Aorta (tissue), 5 donors: ENCODE results near the gene TMEM167A. TPM values are rescaled to one million over a fixed set of nuclear protein-coding genes. Genes with fewer than 3 reads are reported as not detected.
"Not testable (repeated sequence)": the region's sequence is repeated elsewhere in the genome, so short reads cannot be mapped to it uniquely, and the experiment has no call there.

Experiments
- ATAC-seq: fragments of 200-7000 bp; cut with Tn5 transposase; one replicate; pipeline ENCODE4 v1.9.1; 2022; ENCODE audit warnings: moderate library complexity; ENCODE audit not compliant: low FRiP score
- DNase-seq, 2 donors: peaks; one replicate each; pipeline ENCODE4 v3.0.0-alpha.2; 2020
- H3K27ac ChIP-seq, 2 donors: one replicate each; pipeline ENCODE4 v1.5.1; 2013; ENCODE audit warnings: low read length in 2 of 2, mild to moderate bottlenecking in 2 of 2, moderate library complexity in 2 of 2, control low read depth in 1 of 2, inconsistent platforms in 1 of 2, low read depth in 1 of 2
- H3K27me3 ChIP-seq, 2 donors: one replicate each; pipeline ENCODE4 v1.6.1; 2013; ENCODE audit warnings: control low read depth in 1 of 2, low read length in 1 of 2, mild to moderate bottlenecking in 1 of 2, moderate library complexity in 1 of 2; ENCODE audit not compliant: insufficient read depth in 2 of 2, control insufficient read depth in 1 of 2
- H3K36me3 ChIP-seq, 2 donors: one replicate each; pipeline ENCODE4 v1.6.1; 2013; ENCODE audit warnings: control low read depth in 1 of 2, low read length in 1 of 2, mild to moderate bottlenecking in 1 of 2; ENCODE audit not compliant: insufficient read depth in 2 of 2, control insufficient read depth in 1 of 2
- H3K4me1 ChIP-seq, 2 donors: one replicate each; pipeline ENCODE4 v1.6.1; 2013; ENCODE audit warnings: low read length in 2 of 2, control low read depth in 1 of 2, mild to moderate bottlenecking in 1 of 2, moderate library complexity in 1 of 2; ENCODE audit not compliant: insufficient read depth in 2 of 2, control insufficient read depth in 1 of 2
- H3K4me3 ChIP-seq, 2 donors: one replicate each; pipeline ENCODE4 v1.5.1; 2013; ENCODE audit warnings: low read length in 2 of 2, control low read depth in 1 of 2, mild to moderate bottlenecking in 1 of 2
- H3K9me3 ChIP-seq: one replicate; pipeline ENCODE4 v1.6.1; 2013; ENCODE audit warnings: mild to moderate bottlenecking, low read length; ENCODE audit not compliant: control insufficient read depth
- WGBS, 2 donors: extraction: QIAGEN DNeasy Blood & Tissue Kit; methylation state at CpG; one replicate each; pipeline ENCODE4 v1.1.7; 2013; 5-methylcytosine and 5-hydroxymethylcytosine counted together
- intact Hi-C, 2 donors: fragments of 100-400 bp; cut with DNase I; formaldehyde crosslinking; loops; one replicate each; pipeline versions ENCODE4 v1.14.2 to v1.15.0; 2022
- polyA plus RNA-seq, 2 donors: library from polyadenylated mRNA; stranded (reverse); fragments of 200-250 nt; gene quantifications; one replicate each; pipeline ENCODE4 v1.2.3, GENCODE V29; 2013
- total RNA-seq, 2 donors: library from RNA; stranded (reverse); fragmentation: NEBNext Ultra II Directional; extraction: Animal tissue kit (Norgen Biotek cat#: 25700); gene quantifications; one replicate each; pipeline ENCODE4 v1.2.1, GENCODE V29; 2021
- donor health status: healthy with polysubstance abuse.
- donor health status: Bipolar disorder and iron deficiency.
- donor health status: DM: no; HTN: no; CAD: no.
- donor health status: DM: no; HTN: no; CAD: no.
- donor health status: DM: yes; HTN: yes; CAD: no.

TMEM167A gene
- total and polyA plus RNA-seq, 4 donors = 53.5 to 80.9 (median 70.1) TPM

- peaks cover 2 to 3% of the 10 kb centered on the region in 2 donors for H3K4me1 ChIP-seq
- H3K27me3 ChIP-seq = no peaks in the 10 kb centered on the region
- no peak for DNase-seq
- peak overlapping the region in 1 of 2 donors; percentile 90 for H3K27ac ChIP-seq
- no peaks in the 10 kb centered on the region for H3K9me3 ChIP-seq
- WGBS, 2 donors = 2 to 4% methylated on average over 14 of the region's 14 CpGs
- ATAC-seq = peak; percentile 19
- intact Hi-C loops = loop anchor here in 1 of 2 donors (5.0 to 10.0 kb wide), 3 partner anchors 355 to 763 kb away; no protein-coding TSS in a partner anchor
- peak overlapping the region; percentile 57 to 97 for H3K4me3 ChIP-seq
- H3K36me3 ChIP-seq = no peaks in the 10 kb centered on the region
Measured at GRCh38 chr5:83077662-83078261, 568 bp upstream of the TMEM167A start.

GRCh38 chr5:83072966-83073365 is 4.2 kb downstream of the TMEM167A start:
- no peak overlapping the region for H3K4me3 ChIP-seq
- no peaks in the 10 kb centered on the region for H3K9me3 ChIP-seq
- 43 to 48% methylated on average over 6 of the region's 6 CpGs for WGBS, 2 donors
- no peaks in the 10 kb centered on the region for H3K27me3 ChIP-seq
- no peak overlapping the region for H3K27ac ChIP-seq
- ATAC-seq (no peak), DNase-seq (no peak)
- no peaks in the 10 kb centered on the region for H3K36me3 ChIP-seq
- intact Hi-C loops = loop anchor here in 1 of 2 donors (10.0 kb wide), 1 partner anchor 758 kb away; no protein-coding TSS in a partner anchor
- peaks cover 4 to 5% of the 10 kb centered on the region in 2 donors for H3K4me1 ChIP-seq

- WGBS, 2 donors = 68 to 69% methylated on average over 2 of the region's 2 CpGs
- Histone ChIP-seq H3K36me3 (no peaks in the 10 kb centered on the region), H3K27me3 (no peaks in the 10 kb centered on the region), H3K9me3 (no peaks in the 10 kb centered on the region), H3K27ac (no peak overlapping the region), H3K4me1 (peaks cover 4 to 5% of the 10 kb centered on the region in 2 donors), H3K4me3 (no peak overlapping the region)
- no peak for ATAC-seq
- no peak for DNase-seq
- intact Hi-C loops = loop anchor here in 1 of 2 donors (10.0 kb wide), 1 partner anchor 757 kb away; no protein-coding TSS in a partner anchor
Measured at GRCh38 chr5:83071286-83072051, 5.7 kb downstream of the TMEM167A start.

GRCh38 chr5:83069096-83069799 is 7.9 kb downstream of the TMEM167A start:
- Histone ChIP-seq H3K4me3 (no peak overlapping the region), H3K27me3 (no peaks in the 10 kb centered on the region), H3K36me3 (no peaks in the 10 kb centered on the region), H3K4me1 (peaks cover 3 to 4% of the 10 kb centered on the region in 2 donors), H3K9me3 (no peaks in the 10 kb centered on the region), H3K27ac (no peak overlapping the region)
- no peak for ATAC-seq
- no peak for DNase-seq
- intact Hi-C loops = no loop called here
- 80 to 85% methylated on average over 2 of the region's 2 CpGs for WGBS, 2 donors

- ATAC-seq, H3K4me1 ChIP-seq, intact Hi-C loops, H3K9me3 ChIP-seq, H3K27me3 ChIP-seq, H3K27ac ChIP-seq, H3K4me3 ChIP-seq, H3K36me3 ChIP-seq, DNase-seq: not testable (repeated sequence)
- WGBS, 2 donors = 97 to 99% methylated on average over 4 of the region's 4 CpGs
Measured at GRCh38 chr5:83067377-83067776, 9.8 kb downstream of the TMEM167A start.

- WGBS, 2 donors = 86 to 89% methylated on average over 3 of the region's 3 CpGs
- H3K4me3 ChIP-seq = no peak overlapping the region
- H3K27me3 ChIP-seq = no peaks in the 10 kb centered on the region
- intact Hi-C loops = no loop called here
- H3K4me1 ChIP-seq = no peaks in the 10 kb centered on the region
- no peaks in the 10 kb centered on the region for H3K9me3 ChIP-seq
- DNase-seq = no peak
- no peak overlapping the region for H3K27ac ChIP-seq
- no peak for ATAC-seq
- H3K36me3 ChIP-seq = no peaks in the 10 kb centered on the region
Measured at GRCh38 chr5:83066548-83067110, 10.6 kb downstream of the TMEM167A start.

- Histone ChIP-seq H3K4me1 (peaks cover 0 to 5% of the 10 kb centered on the region in 2 donors), H3K4me3 (no peak overlapping the region), H3K9me3 (no peaks in the 10 kb centered on the region), H3K36me3 (no peaks in the 10 kb centered on the region), H3K27me3 (no peaks in the 10 kb centered on the region), H3K27ac (no peak overlapping the region)
- no peak for DNase-seq
- ATAC-seq = no peak
- intact Hi-C loops = no loop called here
- WGBS, 2 donors = 78 to 79% methylated on average over 2 of the region's 2 CpGs
Measured at GRCh38 chr5:83059341-83059740, 17.9 kb downstream of the TMEM167A start.

- H3K36me3 ChIP-seq = no peaks in the 10 kb centered on the region
- peaks cover 0 to 5% of the 10 kb centered on the region in 2 donors for H3K4me1 ChIP-seq
- no peak overlapping the region for H3K4me3 ChIP-seq
- intact Hi-C loops = no loop called here
- H3K9me3 ChIP-seq = no peaks in the 10 kb centered on the region
- no peaks in the 10 kb centered on the region for H3K27me3 ChIP-seq
- no peak for DNase-seq
- no peak overlapping the region for H3K27ac ChIP-seq
- no peak for ATAC-seq
Measured at GRCh38 chr5:83058726-83059125, 18.5 kb downstream of the TMEM167A start.
